Liver (tissue), 9 donors: ENCODE measurements around the gene PODXL2. TPM values are rescaled to one million over a fixed set of nuclear protein-coding genes. Genes with fewer than 3 reads are reported as not detected.
A peak's percentile ranks its signal among the peaks of the same experiment; 100 is the strongest.

Experiments used
- DNase-seq: peaks from one replicate; pipeline ENCODE4 v3.0.0-alpha.2; 2017; ENCODE audit warnings: low spot score
- H3K27ac ChIP-seq, 2 donors: one replicate each; pipeline ENCODE4 v1.7.0; 2013; ENCODE audit warnings: inconsistent platforms in 2 of 2, low read length in 2 of 2, control low read depth in 1 of 2, low read depth in 1 of 2, mild to moderate bottlenecking in 1 of 2
- H3K27me3 ChIP-seq, 4 donors: one replicate each; pipeline versions ENCODE4 v1.6.1 to v1.7.0; 2013; ENCODE audit warnings: low read length in 3 of 4, inconsistent platforms in 1 of 4, mild to moderate bottlenecking in 1 of 4, moderate library complexity in 1 of 4; ENCODE audit not compliant: control insufficient read depth in 4 of 4, insufficient read depth in 4 of 4
- H3K36me3 ChIP-seq, 4 donors: one replicate each; pipeline versions ENCODE4 v1.6.1 to v1.7.0; 2013; ENCODE audit warnings: low read length in 3 of 4, mild to moderate bottlenecking in 3 of 4, low read depth in 1 of 4, moderate library complexity in 1 of 4; ENCODE audit not compliant: control insufficient read depth in 4 of 4, insufficient read depth in 3 of 4
- H3K4me1 ChIP-seq, 4 donors: one replicate each; pipeline versions ENCODE4 v1.6.1 to v1.7.0; 2013; ENCODE audit warnings: low read length in 3 of 4, mild to moderate bottlenecking in 3 of 4, moderate library complexity in 1 of 4; ENCODE audit not compliant: control insufficient read depth in 4 of 4, insufficient read depth in 4 of 4
- H3K4me3 ChIP-seq, 3 donors: one replicate each; pipeline versions ENCODE4 v1.6.1 to v1.7.0; 2013; ENCODE audit warnings: low read length in 3 of 3, control low read depth in 1 of 3, low read depth in 1 of 3, mild to moderate bottlenecking in 1 of 3
- H3K9ac ChIP-seq, 2 donors: one replicate each; pipeline ENCODE4 v1.7.0; 2013; ENCODE audit warnings: low read length in 2 of 2, mild to moderate bottlenecking in 2 of 2, moderate library complexity in 2 of 2, control low read depth in 1 of 2, low read depth in 1 of 2
- H3K9me3 ChIP-seq, 4 donors: one replicate each; pipeline versions ENCODE4 v1.6.1 to v1.7.0; 2013; ENCODE audit warnings: low read length in 3 of 4; ENCODE audit not compliant: control insufficient read depth in 4 of 4
- EGR1 ChIP-seq, 2 donors: IDR thresholded peaks; 2 replicates each; pipeline ENCODE4 v1.6.1; 2016 to 2018; ENCODE audit warnings: antibody characterized with exemption in 2 of 2, low read depth in 2 of 2
- FOXA1 ChIP-seq: IDR thresholded peaks from 2 replicates; pipeline ENCODE4 v1.6.1; 2016; ENCODE audit warnings: antibody characterized with exemption
- FOXA2 ChIP-seq: IDR thresholded peaks from 2 replicates; pipeline ENCODE4 v1.6.1; 2016; ENCODE audit warnings: antibody characterized with exemption
- GABPA ChIP-seq, 2 donors: IDR thresholded peaks in 1 of 2; conservative IDR thresholded peaks in 1 of 2; 2 replicates each; pipeline ENCODE4 v1.6.1; 2016; ENCODE audit warnings: antibody characterized with exemption in 2 of 2, mild to moderate bottlenecking in 1 of 2, moderate library complexity in 1 of 2
- HNF4G ChIP-seq: IDR thresholded peaks from 2 replicates; pipeline ENCODE4 v1.6.1; 2016; ENCODE audit warnings: antibody characterized with exemption
- JUND ChIP-seq, 2 donors: IDR thresholded peaks; 2 replicates each; pipeline ENCODE4 v1.6.1; 2016; ENCODE audit warnings: antibody characterized with exemption in 2 of 2
- NR2F2 ChIP-seq: IDR thresholded peaks from 2 replicates; pipeline ENCODE4 v1.6.1; 2016; ENCODE audit warnings: antibody characterized with exemption
- RXRA ChIP-seq, 2 donors: IDR thresholded peaks; 2 replicates each; pipeline ENCODE4 v1.6.1; 2017 to 2018; ENCODE audit warnings: antibody characterized with exemption in 2 of 2, mild to moderate bottlenecking in 1 of 2
- YY1 ChIP-seq: IDR thresholded peaks from 2 replicates; pipeline ENCODE4 v1.6.1; 2016; ENCODE audit warnings: antibody characterized with exemption, mild to moderate bottlenecking
- WGBS: extraction: QIAGEN DNeasy Blood & Tissue Kit; methylation state at CpG from one replicate; pipeline ENCODE4 v1.1.7; 2013; 5-methylcytosine and 5-hydroxymethylcytosine counted together
- polyA plus RNA-seq, 2 donors: library from polyadenylated mRNA; stranded (reverse) in 1 of 2; unstranded in 1 of 2; fragments of 200-250 nt in 1 of 2; fragments of >200 nt in 1 of 2; fragmentation: Nextera tagmentation in 1 of 2; extraction: Ambion mirVana in 1 of 2; gene quantifications; one replicate each; pipeline versions ENCODE4 v1.2.1 to v1.2.3, GENCODE V29; 2013 to 2015
- total RNA-seq, 2 donors: library from RNA; depleted of rRNA; stranded (reverse); fragments of >200 nt; gene quantifications; one replicate each; pipeline ENCODE4 v1.2.3, GENCODE V29; 2014
- TF ChIP-seq, protein P1 (sequence below): IDR thresholded peaks from 2 replicates; pipeline ENCODE4 v1.6.1; 2016; ENCODE audit warnings: antibody characterized with exemption, mild to moderate bottlenecking
- TF ChIP-seq, protein P2 (sequence below): IDR thresholded peaks from 2 replicates; pipeline ENCODE4 v1.6.1; 2016; ENCODE audit warnings: antibody characterized with exemption
- TF ChIP-seq, protein P3 (sequence below): IDR thresholded peaks from 2 replicates; pipeline ENCODE4 v1.6.1; 2016; ENCODE audit warnings: antibody characterized with exemption
- TF ChIP-seq, protein P4 (sequence below): IDR thresholded peaks from 2 replicates; pipeline ENCODE4 v1.6.1; 2016; ENCODE audit warnings: antibody characterized with exemption
- donor health status: healthy.
- donor health status: healthy.
- donor health status: healthy.
- donor health status: healthy.
- donor health status: healthy.

The PODXL2 gene, protein sequence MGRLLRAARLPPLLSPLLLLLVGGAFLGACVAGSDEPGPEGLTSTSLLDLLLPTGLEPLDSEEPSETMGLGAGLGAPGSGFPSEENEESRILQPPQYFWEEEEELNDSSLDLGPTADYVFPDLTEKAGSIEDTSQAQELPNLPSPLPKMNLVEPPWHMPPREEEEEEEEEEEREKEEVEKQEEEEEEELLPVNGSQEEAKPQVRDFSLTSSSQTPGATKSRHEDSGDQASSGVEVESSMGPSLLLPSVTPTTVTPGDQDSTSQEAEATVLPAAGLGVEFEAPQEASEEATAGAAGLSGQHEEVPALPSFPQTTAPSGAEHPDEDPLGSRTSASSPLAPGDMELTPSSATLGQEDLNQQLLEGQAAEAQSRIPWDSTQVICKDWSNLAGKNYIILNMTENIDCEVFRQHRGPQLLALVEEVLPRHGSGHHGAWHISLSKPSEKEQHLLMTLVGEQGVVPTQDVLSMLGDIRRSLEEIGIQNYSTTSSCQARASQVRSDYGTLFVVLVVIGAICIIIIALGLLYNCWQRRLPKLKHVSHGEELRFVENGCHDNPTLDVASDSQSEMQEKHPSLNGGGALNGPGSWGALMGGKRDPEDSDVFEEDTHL
- total RNA-seq (1 to 10 TPM in 1 of 2 donors, under 1 TPM in 1; 0.67 to 1.4 TPM), polyA plus RNA-seq (1 to 10 TPM in 1 of 2 donors, under 1 TPM in 1; 0.47 to 1.1 TPM)

DNA sequence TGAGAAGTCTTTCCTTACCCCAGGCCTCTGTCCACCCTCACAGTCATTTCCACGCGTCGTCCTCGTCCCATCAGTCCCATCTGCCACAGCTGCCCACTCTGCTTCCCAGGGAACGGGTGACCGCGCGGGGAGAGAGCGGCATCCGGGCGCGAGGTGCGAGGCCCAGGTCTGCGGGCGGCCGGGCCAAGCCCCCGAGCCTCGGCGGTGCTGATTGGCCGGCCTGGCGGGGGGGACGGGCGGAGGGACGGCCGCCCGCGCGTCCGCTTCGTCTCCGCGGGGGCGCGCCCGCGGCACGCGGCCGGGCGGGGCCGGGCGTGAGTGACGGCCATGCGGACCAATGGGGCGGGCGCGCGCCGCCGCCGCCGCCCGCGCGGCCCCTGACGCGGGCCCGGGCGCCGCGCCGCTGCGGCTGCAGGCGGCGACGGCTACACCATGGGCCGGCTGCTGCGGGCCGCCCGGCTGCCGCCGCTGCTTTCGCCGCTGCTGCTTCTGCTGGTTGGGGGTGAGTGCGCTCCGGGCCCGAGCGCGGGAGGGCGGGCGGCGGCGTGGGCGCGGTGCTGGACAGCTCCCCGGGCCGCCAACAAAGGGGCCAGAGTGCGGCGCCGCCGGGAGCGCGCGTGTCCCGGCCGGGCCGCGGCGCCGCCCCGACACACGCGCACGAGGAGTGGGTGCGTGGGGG, at the start of gene PODXL2:
Gene PODXL2, plus strand, starts transcription at position 398 of the 679 bp plus-strand sequence. Its CDS starts 35 bp downstream, at position 433.
- TF ChIP-seq, protein P1, sequence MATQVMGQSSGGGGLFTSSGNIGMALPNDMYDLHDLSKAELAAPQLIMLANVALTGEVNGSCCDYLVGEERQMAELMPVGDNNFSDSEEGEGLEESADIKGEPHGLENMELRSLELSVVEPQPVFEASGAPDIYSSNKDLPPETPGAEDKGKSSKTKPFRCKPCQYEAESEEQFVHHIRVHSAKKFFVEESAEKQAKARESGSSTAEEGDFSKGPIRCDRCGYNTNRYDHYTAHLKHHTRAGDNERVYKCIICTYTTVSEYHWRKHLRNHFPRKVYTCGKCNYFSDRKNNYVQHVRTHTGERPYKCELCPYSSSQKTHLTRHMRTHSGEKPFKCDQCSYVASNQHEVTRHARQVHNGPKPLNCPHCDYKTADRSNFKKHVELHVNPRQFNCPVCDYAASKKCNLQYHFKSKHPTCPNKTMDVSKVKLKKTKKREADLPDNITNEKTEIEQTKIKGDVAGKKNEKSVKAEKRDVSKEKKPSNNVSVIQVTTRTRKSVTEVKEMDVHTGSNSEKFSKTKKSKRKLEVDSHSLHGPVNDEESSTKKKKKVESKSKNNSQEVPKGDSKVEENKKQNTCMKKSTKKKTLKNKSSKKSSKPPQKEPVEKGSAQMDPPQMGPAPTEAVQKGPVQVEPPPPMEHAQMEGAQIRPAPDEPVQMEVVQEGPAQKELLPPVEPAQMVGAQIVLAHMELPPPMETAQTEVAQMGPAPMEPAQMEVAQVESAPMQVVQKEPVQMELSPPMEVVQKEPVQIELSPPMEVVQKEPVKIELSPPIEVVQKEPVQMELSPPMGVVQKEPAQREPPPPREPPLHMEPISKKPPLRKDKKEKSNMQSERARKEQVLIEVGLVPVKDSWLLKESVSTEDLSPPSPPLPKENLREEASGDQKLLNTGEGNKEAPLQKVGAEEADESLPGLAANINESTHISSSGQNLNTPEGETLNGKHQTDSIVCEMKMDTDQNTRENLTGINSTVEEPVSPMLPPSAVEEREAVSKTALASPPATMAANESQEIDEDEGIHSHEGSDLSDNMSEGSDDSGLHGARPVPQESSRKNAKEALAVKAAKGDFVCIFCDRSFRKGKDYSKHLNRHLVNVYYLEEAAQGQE: peak; percentile 93
- TF ChIP-seq, protein P2, sequence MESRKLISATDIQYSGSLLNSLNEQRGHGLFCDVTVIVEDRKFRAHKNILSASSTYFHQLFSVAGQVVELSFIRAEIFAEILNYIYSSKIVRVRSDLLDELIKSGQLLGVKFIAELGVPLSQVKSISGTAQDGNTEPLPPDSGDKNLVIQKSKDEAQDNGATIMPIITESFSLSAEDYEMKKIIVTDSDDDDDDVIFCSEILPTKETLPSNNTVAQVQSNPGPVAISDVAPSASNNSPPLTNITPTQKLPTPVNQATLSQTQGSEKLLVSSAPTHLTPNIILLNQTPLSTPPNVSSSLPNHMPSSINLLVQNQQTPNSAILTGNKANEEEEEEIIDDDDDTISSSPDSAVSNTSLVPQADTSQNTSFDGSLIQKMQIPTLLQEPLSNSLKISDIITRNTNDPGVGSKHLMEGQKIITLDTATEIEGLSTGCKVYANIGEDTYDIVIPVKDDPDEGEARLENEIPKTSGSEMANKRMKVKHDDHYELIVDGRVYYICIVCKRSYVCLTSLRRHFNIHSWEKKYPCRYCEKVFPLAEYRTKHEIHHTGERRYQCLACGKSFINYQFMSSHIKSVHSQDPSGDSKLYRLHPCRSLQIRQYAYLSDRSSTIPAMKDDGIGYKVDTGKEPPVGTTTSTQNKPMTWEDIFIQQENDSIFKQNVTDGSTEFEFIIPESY: no peak
- H3K27me3 ChIP-seq: peaks cover 0 to 5% (median 0%) of the 10 kb centered on the region in 4 donors
- H3K4me1 ChIP-seq: peaks cover 4 to 10% (median 6%) of the 10 kb centered on the region in 4 donors
- peak within 1 kb of the TSS in 2 of 3 donors; percentile 50 to 52 for H3K4me3 ChIP-seq
- H3K36me3 ChIP-seq: no peaks in the 10 kb centered on the region
- peak; percentile 49 for DNase-seq
- H3K27ac ChIP-seq: no peak within 1 kb of the TSS
- no peaks in the 10 kb centered on the region for H3K9me3 ChIP-seq
- WGBS: 10% methylated on average over 105 of the region's 105 CpGs
- no peak within 1 kb of the TSS for H3K9ac ChIP-seq

DNA sequence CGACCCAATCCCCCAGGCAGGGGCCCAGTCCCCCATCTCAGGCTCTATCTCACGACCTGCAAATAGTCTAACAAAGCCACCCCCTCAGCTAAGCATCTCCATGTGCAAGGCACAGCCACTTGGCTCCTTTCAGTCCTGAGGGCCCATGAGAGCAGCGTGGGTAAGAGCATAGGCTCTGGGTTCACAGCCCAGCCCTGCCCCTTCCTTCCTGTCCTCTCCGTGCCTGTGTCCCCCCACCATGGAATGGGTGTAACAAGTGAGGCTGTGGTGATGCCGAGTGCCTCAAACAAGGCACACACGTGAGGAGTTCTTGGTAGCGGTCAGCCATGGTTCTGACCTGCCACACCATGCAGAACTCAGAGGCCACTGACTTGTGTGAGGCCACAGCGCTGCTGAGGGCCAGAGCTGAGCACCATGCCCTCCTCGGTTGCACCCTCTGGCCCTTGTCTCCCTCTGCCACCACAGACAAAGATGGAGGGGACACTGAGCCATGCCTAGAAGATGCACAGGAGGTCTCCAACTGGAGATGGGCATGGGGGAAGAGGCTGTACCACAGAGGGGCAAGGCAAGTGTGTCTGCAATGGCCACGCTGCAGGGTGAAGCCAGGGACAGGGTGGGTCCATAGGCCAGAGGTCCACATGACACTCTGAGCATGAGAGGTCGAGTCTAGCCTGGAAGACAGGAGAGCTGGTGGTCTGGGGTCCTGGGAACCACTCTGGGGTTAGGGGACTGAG, 48.5 kb upstream of the PODXL2 start:
- H3K9ac ChIP-seq: no peak overlapping the region
- H3K36me3 ChIP-seq: peaks cover 0 to 12% (median 5%) of the 10 kb centered on the region in 4 donors
- TF ChIP-seq, protein P3, sequence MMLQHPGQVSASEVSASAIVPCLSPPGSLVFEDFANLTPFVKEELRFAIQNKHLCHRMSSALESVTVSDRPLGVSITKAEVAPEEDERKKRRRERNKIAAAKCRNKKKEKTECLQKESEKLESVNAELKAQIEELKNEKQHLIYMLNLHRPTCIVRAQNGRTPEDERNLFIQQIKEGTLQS: no peak
- TF ChIP-seq, protein P2: no peak
- TF ChIP-seq RXRA (IDR thresholded peaks at IDR 0.05) (no peak), FOXA1 (no peak), HNF4G (no peak), EGR1 (IDR thresholded peaks at IDR 0.05; ENCODE audit: low read depth in 2 of 2) (no peak), YY1 (no peak), JUND (IDR thresholded peaks at IDR 0.05) (no peak), GABPA (IDR thresholded peaks at IDR 0.05 in 1 of 2, conservative IDR thresholded peaks at IDR 0.05 in 1 of 2) (no peak), NR2F2 (no peak), FOXA2 (no peak)
- TF ChIP-seq, protein P4, sequence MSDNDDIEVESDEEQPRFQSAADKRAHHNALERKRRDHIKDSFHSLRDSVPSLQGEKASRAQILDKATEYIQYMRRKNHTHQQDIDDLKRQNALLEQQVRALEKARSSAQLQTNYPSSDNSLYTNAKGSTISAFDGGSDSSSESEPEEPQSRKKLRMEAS: no peak
- H3K27me3 ChIP-seq: no peaks in the 10 kb centered on the region
- H3K27ac ChIP-seq: no peak overlapping the region
- no peaks in the 10 kb centered on the region for H3K9me3 ChIP-seq
- 93% methylated on average over 11 of the region's 11 CpGs for WGBS
- DNase-seq: no peak
- H3K4me1 ChIP-seq: no peaks in the 10 kb centered on the region
- no peak overlapping the region for H3K4me3 ChIP-seq
